OCI-LY7 (cell line): Measurements from ENCODE around the gene PAQR4. TPM values are rescaled to one million over a fixed set of nuclear protein-coding genes. Genes with fewer than 3 reads are reported as not detected.

Experiments used
- BruUV-seq: library from RNA; stranded (reverse); fragments of 400-500 nt; replicated peaks from 2 replicates; lab custom pipeline; 2021; lab: Mats Ljungman, UMichigan
- CTCF ChIA-PET: fragments of 300-600 bp; sonication (Branson Sonifier 250); formaldehyde crosslinking; loops from one replicate; lab custom pipeline; 2022; ENCODE audit warnings: antibody characterized with exemption; ENCODE audit not compliant: unreplicated experiment; lab: Charles Lee
- POLR2A ChIA-PET: fragments of 300-600 bp; sonication (Branson Sonifier 250); formaldehyde crosslinking; loops from one replicate; lab custom pipeline; 2022; ENCODE audit warnings: antibody characterized with exemption; lab: Charles Lee
- DNase-seq: peaks from one replicate; pipeline ENCODE4 v3.0.0-alpha.2; 2015; ENCODE audit warnings: low spot score
- H2AFZ ChIP-seq: fragments of 200-600 bp; sonication (generic), shearing (Covaris generic); 2 replicates; pipeline ENCODE4 v1.6.1; 2014; ENCODE audit warnings: mild to moderate bottlenecking, antibody characterized with exemption, low read length, moderate library complexity
- H3K27ac ChIP-seq: fragments of 200-600 bp; sonication (generic); 2 replicates; pipeline ENCODE4 v1.5.1; 2014; ENCODE audit warnings: mixed run types, low read depth, mild to moderate bottlenecking, moderate library complexity, low read length, inconsistent platforms; ENCODE audit not compliant: poor library complexity, severe bottlenecking
- H3K36me3 ChIP-seq: fragments of 200-600 bp; sonication (generic); 2 replicates; pipeline ENCODE4 v1.6.1; 2014; ENCODE audit warnings: mild to moderate bottlenecking, antibody characterized with exemption, low read length, moderate library complexity, mixed read lengths; ENCODE audit not compliant: insufficient read depth
- H3K4me1 ChIP-seq: fragments of 200-600 bp; sonication (generic); 2 replicates; pipeline ENCODE4 v1.5.1; 2014; ENCODE audit warnings: mild to moderate bottlenecking, low read length; ENCODE audit not compliant: insufficient read depth, poor library complexity, severe bottlenecking
- H3K4me2 ChIP-seq: fragments of 200-600 bp; sonication (generic); 2 replicates; pipeline ENCODE4 v1.6.1; 2014; ENCODE audit warnings: mild to moderate bottlenecking, low read length
- H3K4me3 ChIP-seq: fragments of 200-600 bp; sonication (generic); 2 replicates; pipeline ENCODE4 v1.5.1; 2014; ENCODE audit warnings: mild to moderate bottlenecking, low read depth, low read length; ENCODE audit not compliant: poor library complexity, severe bottlenecking
- H3K79me2 ChIP-seq: fragments of 200-600 bp; sonication (generic); 2 replicates; pipeline ENCODE4 v1.6.1; 2016; ENCODE audit warnings: low read depth, mild to moderate bottlenecking, low read length, moderate library complexity, mixed read lengths; ENCODE audit not compliant: insufficient read depth
- H3K9me2 ChIP-seq: fragments of 200-600 bp; sonication (generic); 2 replicates; pipeline ENCODE4 v1.6.1; 2016; ENCODE audit warnings: mild to moderate bottlenecking, low read length, mixed read lengths; ENCODE audit not compliant: insufficient read depth
- H3K9me3 ChIP-seq: fragments of 200-600 bp; sonication (generic); 2 replicates; pipeline ENCODE4 v1.6.1; 2014; ENCODE audit warnings: mild to moderate bottlenecking, mixed run types, low read length, mixed read lengths
- H4K20me1 ChIP-seq: fragments of 200-600 bp; sonication (generic); 2 replicates; pipeline ENCODE4 v1.6.1; 2014; ENCODE audit warnings: mild to moderate bottlenecking, antibody characterized with exemption, low read length, moderate library complexity, mixed read lengths; ENCODE audit not compliant: insufficient read depth
- CTCF ChIP-seq: fragments of 200-600 bp; sonication (generic); conservative IDR thresholded peaks from 2 replicates; pipeline ENCODE4 v1.5.1; 2014; ENCODE audit warnings: mild to moderate bottlenecking, antibody characterized with exemption, low read length, moderate library complexity, mixed read lengths
- EZH2phosphoT487 ChIP-seq: fragments of 200-600 bp; sonication (generic); IDR thresholded peaks from 2 replicates; pipeline ENCODE4 v1.6.1; 2018; ENCODE audit warnings: low read depth, borderline replicate concordance, mild to moderate bottlenecking, mixed run types, antibody characterized with exemption, low read length, moderate library complexity, mixed read lengths
- intact Hi-C: fragments of 100-400 bp; cut with micrococcal nuclease; formaldehyde crosslinking; loops from one replicate; pipeline ENCODE4 v1.10.0; 2022; ENCODE audit not compliant: unreplicated experiment
- total RNA-seq, 2 experiments: library from RNA; depleted of rRNA in 1 of 2; stranded (reverse); fragments of >200 nt in 1 of 2; shearing (Covaris generic) in 1 of 2; gene quantifications; 2 replicates each; pipeline ENCODE4 v1.2.3, GENCODE V29; 2014 to 2022

The PAQR4 gene
- total RNA-seq, 2 experiments from 2014 or later: 49.1 to 59.7 TPM

GRCh38 chr16:2955438-2955778 is 13.7 kb upstream of the PAQR4 start:
- no peaks in the 10 kb centered on the region for H3K9me2 ChIP-seq
- no peaks in the 10 kb centered on the region for H3K79me2 ChIP-seq
- intact Hi-C loops: no loop called here
- ChIA-PET POLR2A (no interaction called here), CTCF (no interaction called here)
- no peak overlapping the region for H3K4me2 ChIP-seq
- H3K4me1 ChIP-seq: peaks cover 50% of the 10 kb centered on the region
- H3K4me3 ChIP-seq: no peak overlapping the region
- no peak for DNase-seq
- no peak overlapping the region for H2AFZ ChIP-seq
- no peak overlapping the region for H3K27ac ChIP-seq
- BruUV-seq: no TSS peak
- TF ChIP-seq EZH2phosphoT487: no peak
- TF ChIP-seq CTCF: no peak
- no peaks in the 10 kb centered on the region for H4K20me1 ChIP-seq
- H3K9me3 ChIP-seq: no peaks in the 10 kb centered on the region
- no peaks in the 10 kb centered on the region for H3K36me3 ChIP-seq

GRCh38 chr16:2955779-2956578 is 13.2 kb upstream of the PAQR4 start:
- POLR2A ChIA-PET: interaction anchor here (0.7 kb wide), 1 partner anchor 727 kb away, joined by 3 read pairs; no protein-coding TSS in a partner anchor

More at GRCh38 chr16:2955779-2956578, 13.2 kb upstream of the PAQR4 start:
- Histone ChIP-seq H3K4me1 (peaks cover 56% of the 10 kb centered on the region), H3K9me2 (no peaks in the 10 kb centered on the region), H3K4me3 (no peak overlapping the region), H2AFZ (no peak overlapping the region), H3K4me2 (no peak overlapping the region), H3K9me3 (no peaks in the 10 kb centered on the region), H4K20me1 (no peaks in the 10 kb centered on the region), H3K36me3 (no peaks in the 10 kb centered on the region), H3K79me2 (no peaks in the 10 kb centered on the region), H3K27ac (no peak overlapping the region)
- no peak for DNase-seq
- no TSS peak for BruUV-seq
- no peak for TF ChIP-seq CTCF
- no peak for TF ChIP-seq EZH2phosphoT487
- intact Hi-C loops: no loop called here
- CTCF ChIA-PET: no interaction called here
